Gastroesophageal sphincter (tissue), 4 donors: ENCODE measurements around the gene TMPRSS3. TPM values are rescaled to one million over a fixed set of nuclear protein-coding genes. Genes with fewer than 3 reads are reported as not detected.

Experiments
- ATAC-seq: fragments of 150-250 bp; one replicate; pipeline ENCODE4 v1.9.1; 2016; ENCODE audit warnings: mild to moderate bottlenecking, moderate library complexity
- H3K27ac ChIP-seq, 4 donors: fragments of 200-600 bp; sonication (generic) in 3 of 4; 1 replicate in 3 of 4; 2 replicates in 1 of 4; pipeline ENCODE4 v1.5.1; 2016 to 2019
- H3K27me3 ChIP-seq: fragments of 200-600 bp; sonication (generic); one replicate; pipeline ENCODE4 v1.5.1; 2019
- H3K36me3 ChIP-seq, 2 donors: fragments of 200-600 bp; sonication (generic); one replicate each; pipeline ENCODE4 v1.5.1; 2019; ENCODE audit warnings: control low read depth in 1 of 2
- H3K4me1 ChIP-seq, 3 donors: fragments of 200-600 bp; sonication (generic); 1 replicate in 2 of 3; 2 replicates in 1 of 3; pipeline ENCODE4 v1.5.1; 2016 to 2019; ENCODE audit warnings: control low read depth in 2 of 3
- H3K4me3 ChIP-seq, 2 donors: fragments of 200-600 bp; sonication (generic); one replicate each; pipeline ENCODE4 v1.5.1; 2019; ENCODE audit warnings: mild to moderate bottlenecking in 1 of 2, moderate library complexity in 1 of 2
- H3K9me3 ChIP-seq, 3 donors: fragments of 200-600 bp; sonication (generic); one replicate each; pipeline ENCODE4 v1.5.1; 2017 to 2019; ENCODE audit warnings: control low read depth in 2 of 3
- CTCF ChIP-seq, 4 experiments: fragments of 200-600 bp in 2 of 4; fragments of 450-650 bp in 2 of 4; sonication (generic) in 1 of 4; IDR thresholded peaks; one replicate each; pipeline ENCODE4 v1.5.1; 2017 to 2019; ENCODE audit warnings: antibody characterized with exemption in 4 of 4, mild to moderate bottlenecking in 2 of 4, moderate library complexity in 2 of 4
- EP300 ChIP-seq: sonication (generic); formaldehyde crosslinking; IDR thresholded peaks from one replicate; pipeline ENCODE4 v1.6.1; 2017; ENCODE audit warnings: antibody characterized with exemption, mild to moderate bottlenecking
- POLR2A ChIP-seq, 2 donors: fragments of 450-650 bp; IDR thresholded peaks; one replicate each; pipeline ENCODE4 v1.6.1; 2017; ENCODE audit warnings: antibody characterized with exemption in 2 of 2, mild to moderate bottlenecking in 2 of 2, moderate library complexity in 1 of 2
- POLR2AphosphoS5 ChIP-seq: sonication (generic); formaldehyde crosslinking; IDR thresholded peaks from one replicate; pipeline ENCODE4 v1.6.1; 2017; ENCODE audit warnings: antibody characterized with exemption
- WGBS, 2 donors: methylation state at CpG; one replicate each; pipeline ENCODE4 v1.1.5; 2018; ENCODE audit warnings: low coverage in 1 of 2; 5-methylcytosine and 5-hydroxymethylcytosine counted together
- total RNA-seq, 4 donors: library from RNA; depleted of rRNA; stranded (reverse); fragments of >200 nt; gene quantifications; one replicate each; pipeline ENCODE4 v1.1.0, GENCODE V29; 2016

TMPRSS3 gene
- total RNA-seq, 4 donors from 2014 or later, result 0.52 TPM; not detected in 3

GRCh38 chr21:42437786-42438185 is 41.9 kb upstream of the TMPRSS3 start:
- no peak for ATAC-seq
- TF ChIP-seq POLR2AphosphoS5 (no peak), EP300 (no peak), CTCF (IDR thresholded peaks at IDR 0.05) (no peak), POLR2A (IDR thresholded peaks at IDR 0.05) (no peak)
- Histone ChIP-seq H3K27me3 (peaks cover 53% of the 10 kb centered on the region), H3K27ac (no peak overlapping the region), H3K36me3 (no peaks in the 10 kb centered on the region), H3K4me3 (no peak overlapping the region), H3K4me1 (no peaks in the 10 kb centered on the region), H3K9me3 (peaks cover 0 to 24% (median 0%) of the 10 kb centered on the region in 3 donors)
- no CpG with 5 or more reads among the region's 8 CpGs for WGBS, 2 donors

- Histone ChIP-seq H3K4me3 (no peak overlapping the region), H3K4me1 (no peaks in the 10 kb centered on the region), H3K27ac (no peak overlapping the region), H3K27me3 (peaks cover 62% of the 10 kb centered on the region), H3K9me3 (peaks cover 0 to 33% (median 0%) of the 10 kb centered on the region in 3 donors), H3K36me3 (no peaks in the 10 kb centered on the region)
- ATAC-seq, result no peak
- TF ChIP-seq EP300, result no peak
- TF ChIP-seq CTCF (IDR thresholded peaks at IDR 0.05), result no peak
Observed at GRCh38 chr21:42436914-42437313, 41.1 kb upstream of the TMPRSS3 start.

- no peak for ATAC-seq
- H3K4me1 ChIP-seq, result no peaks in the 10 kb centered on the region
- peaks cover 73% of the 10 kb centered on the region for H3K27me3 ChIP-seq
- H3K27ac ChIP-seq, result no peak overlapping the region
- no peak for TF ChIP-seq POLR2A (IDR thresholded peaks at IDR 0.05)
- TF ChIP-seq EP300, result no peak
- TF ChIP-seq CTCF (IDR thresholded peaks at IDR 0.05), result no peak
- TF ChIP-seq POLR2AphosphoS5, result no peak
- H3K4me3 ChIP-seq, result no peak overlapping the region
- H3K9me3 ChIP-seq, result peaks cover 0 to 38% (median 0%) of the 10 kb centered on the region in 3 donors
- H3K36me3 ChIP-seq, result no peaks in the 10 kb centered on the region
Observed at GRCh38 chr21:42435833-42436232, 40.0 kb upstream of the TMPRSS3 start.

- ATAC-seq, result no peak
- H3K27me3 ChIP-seq, result peaks cover 77% of the 10 kb centered on the region
- H3K9me3 ChIP-seq, result peaks cover 0 to 38% (median 0%) of the 10 kb centered on the region in 3 donors
- H3K4me1 ChIP-seq, result no peaks in the 10 kb centered on the region
- H3K27ac ChIP-seq, result no peak overlapping the region
- H3K36me3 ChIP-seq, result no peaks in the 10 kb centered on the region
- TF ChIP-seq EP300, result no peak
- no peak overlapping the region for H3K4me3 ChIP-seq
- 59 to 100% methylated on average over 1 to 4 of the region's 4 CpGs for WGBS, 2 donors
Observed at GRCh38 chr21:42435401-42435800, 39.5 kb upstream of the TMPRSS3 start.

GRCh38 chr21:42434884-42435283 is 39.0 kb upstream of the TMPRSS3 start:
- Histone ChIP-seq H3K9me3 (peaks cover 0 to 38% (median 0%) of the 10 kb centered on the region in 3 donors), H3K36me3 (no peaks in the 10 kb centered on the region), H3K4me1 (no peaks in the 10 kb centered on the region), H3K27ac (no peak overlapping the region), H3K27me3 (peaks cover 82% of the 10 kb centered on the region), H3K4me3 (no peak overlapping the region)
- no peak for TF ChIP-seq EP300
- no peak for TF ChIP-seq CTCF (IDR thresholded peaks at IDR 0.05)
- TF ChIP-seq POLR2AphosphoS5, result no peak
- no peak for TF ChIP-seq POLR2A (IDR thresholded peaks at IDR 0.05)
- ATAC-seq, result no peak
- WGBS, 2 donors, result 72 to 80% methylated on average over 3 of the region's 3 CpGs
